ENCODE results near the gene SKI. TPM values are rescaled to one million over a fixed set of nuclear protein-coding genes. Genes with fewer than 3 reads are reported as not detected.

Gene SKI
- total RNA-seq, 2 experiments from 2014 or later, result 28.3 to 28.9 TPM

DNA sequence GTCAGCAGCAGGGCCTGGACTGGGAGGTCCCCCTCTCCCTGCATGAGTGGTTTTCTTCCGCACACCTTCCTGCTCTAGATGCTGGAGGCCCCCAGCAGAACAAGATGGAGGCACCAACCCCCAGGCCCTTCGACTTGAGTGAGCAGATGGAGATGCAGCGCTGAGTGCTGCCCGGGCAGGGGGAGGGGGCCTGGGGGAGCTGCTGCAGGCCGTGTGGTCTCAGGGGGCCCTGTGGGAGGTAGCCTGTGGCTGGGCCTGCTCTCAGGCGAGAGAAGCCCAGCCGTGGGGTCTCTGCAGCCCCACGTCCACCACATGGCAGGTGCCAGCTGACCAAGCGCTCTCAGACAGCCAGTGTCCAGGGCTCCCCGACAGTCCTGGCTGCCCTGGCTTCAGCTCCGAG lies 32.3 kb upstream of the SKI start:
- Mint-ChIP-seq H3K27ac (peak overlapping the region; percentile 94), H3K4me1 (ENCODE audit: low read depth) (peaks cover 34% of the 10 kb centered on the region), H3K4me3 (no peak overlapping the region), H3K36me3 (peaks cover 2% of the 10 kb centered on the region), H3K27me3 (no peaks in the 10 kb centered on the region), H3K9me3 (no peaks in the 10 kb centered on the region)
- DNase-seq, result no peak
- POLR2A ChIA-PET, result interaction anchor here (1.1 to 1.7 kb wide), 3 partner anchors 21 to 186 kb away, joined by 3 to 12 read pairs (median 9); partner anchors contain the start of gene SKI
- CTCF ChIA-PET, result interaction anchor here (0.8 to 17.1 kb wide), 12 partner anchors 8 to 591 kb away, joined by 3 to 409 read pairs (median 9); partner anchors contain the start of genes MORN1, RER1 and SKI
- intact Hi-C loops (cut with micrococcal nuclease), result loop anchor here (1.0 to 5.0 kb wide), 5 partner anchors 10 to 352 kb away; no protein-coding TSS in a partner anchor

DNA sequence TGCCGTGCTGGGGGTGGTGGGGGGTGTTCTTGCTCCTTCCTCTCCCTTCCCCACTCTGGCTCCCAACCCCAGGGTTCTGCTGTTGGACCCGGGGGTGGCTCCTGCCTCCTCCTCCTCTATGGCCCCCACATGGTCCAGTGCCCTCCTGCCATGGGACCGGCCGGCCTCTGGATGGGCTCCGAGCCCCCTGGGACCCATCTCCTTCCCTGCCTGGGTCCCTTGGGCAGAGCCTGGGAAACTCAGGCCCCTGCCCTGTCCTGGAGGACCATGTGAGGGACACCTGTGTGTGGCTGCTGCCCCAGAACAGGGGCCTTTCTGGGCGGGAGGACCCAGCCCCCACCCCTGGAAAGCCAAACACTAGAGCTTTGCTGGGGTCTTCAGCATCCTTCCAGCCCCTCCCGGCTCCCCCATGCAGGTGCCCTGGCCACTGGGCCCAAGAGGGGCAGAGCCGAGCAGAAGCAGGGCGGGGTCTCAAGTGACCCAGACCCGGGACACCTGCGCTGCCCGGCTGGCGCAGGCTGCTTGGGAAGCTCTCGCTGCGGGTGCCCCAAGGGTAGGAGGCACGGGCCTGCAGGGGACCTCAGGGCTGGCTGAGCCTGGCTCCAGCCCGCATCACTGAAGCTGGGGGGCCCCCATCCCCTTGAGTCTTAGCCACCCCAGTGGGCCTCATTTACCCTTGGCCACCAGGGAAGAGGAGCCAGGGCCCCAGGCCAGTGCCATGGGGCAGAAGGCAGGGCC lies 31.0 kb upstream of the SKI start:
- no peaks in the 10 kb centered on the region for H3K27me3 Mint-ChIP-seq
- ChIA-PET CTCF (interaction anchor here (0.8 to 17.1 kb wide), 4 partner anchors 34 to 188 kb away, joined by 3 to 409 read pairs (median 47); partner anchors contain the start of genes MORN1, RER1 and SKI), POLR2A (no interaction called here)
- DNase-seq, result no peak
- no peaks in the 10 kb centered on the region for H3K9me3 Mint-ChIP-seq
- intact Hi-C loops (cut with micrococcal nuclease), result loop anchor here (5.0 kb wide), 2 partner anchors 105 to 350 kb away; no protein-coding TSS in a partner anchor
- peaks cover 27% of the 10 kb centered on the region for H3K4me1 Mint-ChIP-seq (ENCODE audit: low read depth)
- H3K27ac Mint-ChIP-seq, result no peak overlapping the region
- H3K4me3 Mint-ChIP-seq, result no peak overlapping the region
- H3K36me3 Mint-ChIP-seq, result peaks cover 2% of the 10 kb centered on the region

- POLR2A ChIA-PET, result interaction anchor here (1.0 kb wide), 1 partner anchor 31 kb away, joined by 3 read pairs; no protein-coding TSS in a partner anchor
- CTCF ChIA-PET, result interaction anchor here (2.1 to 17.1 kb wide), 2 partner anchors 23 to 188 kb away, joined by 6 to 409 read pairs; partner anchors contain the start of genes MORN1 and RER1
- H3K4me3 Mint-ChIP-seq, result no peak overlapping the region
- H3K36me3 Mint-ChIP-seq, result peaks cover 1% of the 10 kb centered on the region
- peaks cover 24% of the 10 kb centered on the region for H3K4me1 Mint-ChIP-seq (ENCODE audit: low read depth)
- H3K9me3 Mint-ChIP-seq, result no peaks in the 10 kb centered on the region
- no peaks in the 10 kb centered on the region for H3K27me3 Mint-ChIP-seq
- intact Hi-C loops (cut with micrococcal nuclease), result loop anchor here (2.0 to 5.0 kb wide), 3 partner anchors 61 to 350 kb away; no protein-coding TSS in a partner anchor
- peak overlapping the region; percentile 85 for H3K27ac Mint-ChIP-seq
- no peak for DNase-seq
Observed at GRCh38 chr1:2197707-2198165, 30.4 kb upstream of the SKI start.

- ChIA-PET CTCF (interaction anchor here (0.7 to 17.1 kb wide), 8 partner anchors 14 to 349 kb away, joined by 3 to 409 read pairs (median 4); partner anchors contain the start of genes MORN1 and RER1), POLR2A (interaction anchor here (0.9 to 2.6 kb wide), 8 partner anchors 29 to 117 kb away, joined by 3 to 10 read pairs (median 4); partner anchors contain the start of gene SKI)
- no peak for DNase-seq
- no peaks in the 10 kb centered on the region for H3K9me3 Mint-ChIP-seq
- H3K4me3 Mint-ChIP-seq, result peak overlapping the region; percentile 93
- H3K4me1 Mint-ChIP-seq (ENCODE audit: low read depth), result peaks cover 19% of the 10 kb centered on the region
- peak overlapping the region; percentile 85 for H3K27ac Mint-ChIP-seq
- intact Hi-C loops (cut with micrococcal nuclease), result loop anchor here (2.0 to 5.0 kb wide), 3 partner anchors 60 to 349 kb away; no protein-coding TSS in a partner anchor
- H3K27me3 Mint-ChIP-seq, result no peaks in the 10 kb centered on the region
- no peaks in the 10 kb centered on the region for H3K36me3 Mint-ChIP-seq
Observed at GRCh38 chr1:2198571-2198970, 29.5 kb upstream of the SKI start.

GRCh38 chr1:2199042-2199810 lies 28.9 kb upstream of the SKI start:
- Mint-ChIP-seq H3K4me1 (ENCODE audit: low read depth) (peaks cover 20% of the 10 kb centered on the region), H3K27ac (peak overlapping the region; percentile 85), H3K27me3 (no peaks in the 10 kb centered on the region), H3K4me3 (peak overlapping the region; percentile 93), H3K9me3 (no peaks in the 10 kb centered on the region), H3K36me3 (no peaks in the 10 kb centered on the region)
- ChIA-PET CTCF (interaction anchor here (0.7 to 17.1 kb wide), 10 partner anchors 10 to 349 kb away, joined by 3 to 409 read pairs (median 3); partner anchors contain the start of genes MORN1 and RER1), POLR2A (interaction anchor here (0.9 to 2.6 kb wide), 8 partner anchors 29 to 346 kb away, joined by 3 to 10 read pairs (median 4); partner anchors contain the start of gene SKI)
- peak; percentile 94 for DNase-seq
- intact Hi-C loops (cut with micrococcal nuclease), result loop anchor here (1.0 to 5.0 kb wide), 4 partner anchors 60 to 348 kb away; no protein-coding TSS in a partner anchor

DNA sequence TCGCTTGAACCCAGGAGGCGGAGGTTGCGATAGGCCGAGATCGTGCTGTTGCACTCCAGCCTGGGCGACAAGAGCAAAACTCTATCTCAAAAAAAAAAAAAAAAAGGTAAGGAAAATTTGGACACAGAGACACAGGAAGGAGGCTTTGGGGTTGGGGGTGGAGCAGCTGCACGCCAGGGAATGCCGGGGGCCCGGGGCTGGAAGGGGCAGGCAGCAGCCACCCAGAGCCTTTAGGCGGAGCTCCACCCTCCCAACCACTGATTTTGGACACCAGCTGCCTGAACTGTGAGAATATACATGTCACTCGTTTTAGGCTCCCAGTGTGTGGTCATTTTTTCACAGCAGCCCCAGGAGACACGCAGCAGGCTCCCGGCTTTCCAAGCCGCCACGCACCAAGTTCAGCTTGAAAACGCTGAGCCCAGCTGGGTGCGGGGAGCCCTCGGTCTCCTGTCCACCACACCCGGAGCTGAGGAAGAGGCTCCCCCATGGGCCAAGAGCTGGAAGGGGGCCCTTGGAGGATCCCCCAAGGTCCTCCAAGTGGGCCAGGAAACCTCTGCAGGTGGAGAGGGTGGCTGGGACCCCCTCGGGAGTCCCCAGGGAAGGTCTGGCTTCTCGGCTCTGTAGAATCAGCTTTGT lies 27.7 kb upstream of the SKI start:
- H3K27me3 Mint-ChIP-seq, result no peaks in the 10 kb centered on the region

DNA sequence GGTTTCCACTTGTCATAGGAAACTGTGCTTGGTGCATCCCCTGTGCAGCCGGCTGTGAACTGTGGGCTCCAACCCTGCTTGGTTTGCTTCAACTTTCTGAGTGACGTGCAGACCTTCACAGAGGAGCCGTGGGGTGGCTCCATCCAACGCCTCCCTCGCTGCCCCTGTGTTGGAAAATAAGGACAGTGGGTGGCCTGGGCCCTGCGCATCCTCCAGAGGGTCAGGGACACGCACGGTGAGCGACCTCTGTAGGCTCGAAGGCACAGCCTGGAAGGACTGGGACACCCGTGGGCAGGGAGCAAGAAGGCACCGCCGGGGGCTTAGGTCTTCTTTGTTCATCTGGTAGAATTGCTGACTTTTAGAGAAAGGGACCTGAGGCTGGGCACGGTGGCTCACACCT lies 27.1 kb upstream of the SKI start:
- no peak overlapping the region for H3K4me3 Mint-ChIP-seq
- CTCF ChIA-PET, result interaction anchor here (0.6 to 17.1 kb wide), 2 partner anchors 184 to 621 kb away, joined by 3 to 409 read pairs; partner anchors contain the start of genes MORN1 and RER1
- H3K9me3 Mint-ChIP-seq, result no peaks in the 10 kb centered on the region
- no peak overlapping the region for H3K27ac Mint-ChIP-seq
- no peaks in the 10 kb centered on the region for H3K27me3 Mint-ChIP-seq
- peaks cover 21% of the 10 kb centered on the region for H3K4me1 Mint-ChIP-seq (ENCODE audit: low read depth)
- H3K36me3 Mint-ChIP-seq, result no peaks in the 10 kb centered on the region
- no peak for DNase-seq
- POLR2A ChIA-PET, result interaction anchor here (1.1 to 2.6 kb wide), 3 partner anchors 26 to 99 kb away, joined by 3 to 10 read pairs (median 9); no protein-coding TSS in a partner anchor
- intact Hi-C loops (cut with micrococcal nuclease), result no loop called here

More for the DNA sequence above, 27.7 kb upstream of the SKI start:
- Mint-ChIP-seq H3K9me3 (no peaks in the 10 kb centered on the region), H3K36me3 (no peaks in the 10 kb centered on the region), H3K4me3 (peak overlapping the region; percentile 93), H3K27ac (no peak overlapping the region), H3K4me1 (ENCODE audit: low read depth) (peaks cover 21% of the 10 kb centered on the region)
- CTCF ChIA-PET, result interaction anchor here (0.6 to 17.1 kb wide), 4 partner anchors 12 to 622 kb away, joined by 3 to 409 read pairs (median 3); partner anchors contain the start of genes MORN1 and RER1
- POLR2A ChIA-PET, result interaction anchor here (1.1 to 2.6 kb wide), 4 partner anchors 27 to 345 kb away, joined by 3 to 10 read pairs (median 8); no protein-coding TSS in a partner anchor
- intact Hi-C loops (cut with micrococcal nuclease), result no loop called here
- no peak for DNase-seq

DNA sequence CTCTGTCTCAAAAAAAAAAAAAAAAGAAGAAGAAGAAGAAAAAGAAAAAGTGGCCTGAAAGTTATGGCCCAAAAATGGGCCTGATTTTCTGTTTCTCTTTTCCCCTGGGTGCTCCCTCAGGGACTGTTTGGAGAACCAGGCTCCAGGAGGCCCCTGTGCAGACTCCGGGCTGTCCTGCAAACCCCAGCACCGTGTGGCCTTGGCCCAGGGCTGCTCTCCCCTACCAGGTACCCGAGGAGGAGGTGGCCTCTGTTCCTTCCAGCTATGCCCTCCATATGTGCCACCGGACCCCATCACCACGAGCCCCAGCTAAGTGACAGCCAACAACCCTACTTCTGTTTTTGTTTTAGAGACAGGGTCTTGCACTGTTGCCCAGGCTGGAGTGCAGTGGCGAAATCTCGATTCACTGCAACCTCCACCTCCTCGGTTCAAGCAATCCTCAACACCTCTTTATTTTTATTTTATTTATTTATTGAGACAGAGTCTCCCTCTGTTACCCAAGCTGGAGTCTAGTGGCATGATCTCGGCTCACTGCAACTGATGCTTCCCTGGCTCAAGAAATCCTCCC lies 26.0 kb upstream of the SKI start:
- H3K27me3 Mint-ChIP-seq, result no peaks in the 10 kb centered on the region
- H3K36me3 Mint-ChIP-seq, result no peaks in the 10 kb centered on the region
- CTCF ChIA-PET, result interaction anchor here (1.2 to 17.1 kb wide), 2 partner anchors 113 to 183 kb away, joined by 3 to 409 read pairs; partner anchors contain the start of genes MORN1 and RER1
- H3K4me3 Mint-ChIP-seq, result no peak overlapping the region
- no peak overlapping the region for H3K27ac Mint-ChIP-seq
- no peak for DNase-seq
- intact Hi-C loops (cut with micrococcal nuclease), result no loop called here
- H3K9me3 Mint-ChIP-seq, result no peaks in the 10 kb centered on the region
- POLR2A ChIA-PET, result no interaction called here
- peaks cover 21% of the 10 kb centered on the region for H3K4me1 Mint-ChIP-seq (ENCODE audit: low read depth)

GRCh38 chr1:2202843-2203601 lies 25.1 kb upstream of the SKI start:
- ChIA-PET POLR2A (interaction anchor here (1.7 kb wide), 1 partner anchor 25 kb away, joined by 5 read pairs; no protein-coding TSS in a partner anchor), CTCF (interaction anchor here (1.2 to 17.1 kb wide), 3 partner anchors 8 to 182 kb away, joined by 3 to 409 read pairs (median 15); partner anchors contain the start of genes FAAP20, MORN1 and RER1)
- Mint-ChIP-seq H3K27me3 (no peaks in the 10 kb centered on the region), H3K36me3 (no peaks in the 10 kb centered on the region), H3K4me3 (no peak overlapping the region), H3K4me1 (ENCODE audit: low read depth) (peaks cover 19% of the 10 kb centered on the region), H3K27ac (no peak overlapping the region), H3K9me3 (no peaks in the 10 kb centered on the region)
- no peak for DNase-seq
- intact Hi-C loops (cut with micrococcal nuclease), result no loop called here
